SJCRH30 (cell line): Measurements from ENCODE around the gene SIRT7. TPM values are rescaled to one million over a fixed set of nuclear protein-coding genes. Genes with fewer than 3 reads are reported as not detected.

Experiments used
- DNase-seq, 2 experiments: peaks; one replicate each; pipeline ENCODE4 v3.0.0-alpha.2; 2015 to 2020
- H3K27ac ChIP-seq: fragments of 250-450 bp; sonication (Bioruptor Pico); 2 replicates; pipeline ENCODE4 v1.5.1; 2020; ENCODE audit warnings: mild to moderate bottlenecking, moderate library complexity
- H3K27me3 ChIP-seq: fragments of 250-450 bp; sonication (Bioruptor Pico); 2 replicates; pipeline ENCODE4 v1.5.1; 2020; ENCODE audit warnings: mild to moderate bottlenecking, moderate library complexity
- H3K36me3 ChIP-seq: fragments of 250-450 bp; sonication (Bioruptor Pico); 2 replicates; pipeline ENCODE4 v1.5.1; 2020; ENCODE audit warnings: mild to moderate bottlenecking, moderate library complexity
- H3K4me1 ChIP-seq: fragments of 250-450 bp; sonication (Bioruptor Pico); 2 replicates; pipeline ENCODE4 v1.5.1; 2020; ENCODE audit warnings: mild to moderate bottlenecking, moderate library complexity
- H3K4me3 ChIP-seq: fragments of 250-450 bp; sonication (Bioruptor Pico); 2 replicates; pipeline ENCODE4 v1.5.1; 2020; ENCODE audit warnings: mild to moderate bottlenecking, moderate library complexity
- H3K9me3 ChIP-seq: fragments of 250-450 bp; sonication (Bioruptor Pico); replicated peaks from 2 replicates; pipeline ENCODE4 v1.5.1; 2020; ENCODE audit warnings: mild to moderate bottlenecking, moderate library complexity
- total RNA-seq: library from RNA; depleted of rRNA; stranded (reverse); fragments of >200 nt; shearing (Covaris generic); gene quantifications from 2 replicates; pipeline ENCODE4 v1.2.3, GENCODE V29; 2014

SIRT7 gene
- total RNA-seq, 1 experiment from 2014 or later = 23.5 TPM

DNA sequence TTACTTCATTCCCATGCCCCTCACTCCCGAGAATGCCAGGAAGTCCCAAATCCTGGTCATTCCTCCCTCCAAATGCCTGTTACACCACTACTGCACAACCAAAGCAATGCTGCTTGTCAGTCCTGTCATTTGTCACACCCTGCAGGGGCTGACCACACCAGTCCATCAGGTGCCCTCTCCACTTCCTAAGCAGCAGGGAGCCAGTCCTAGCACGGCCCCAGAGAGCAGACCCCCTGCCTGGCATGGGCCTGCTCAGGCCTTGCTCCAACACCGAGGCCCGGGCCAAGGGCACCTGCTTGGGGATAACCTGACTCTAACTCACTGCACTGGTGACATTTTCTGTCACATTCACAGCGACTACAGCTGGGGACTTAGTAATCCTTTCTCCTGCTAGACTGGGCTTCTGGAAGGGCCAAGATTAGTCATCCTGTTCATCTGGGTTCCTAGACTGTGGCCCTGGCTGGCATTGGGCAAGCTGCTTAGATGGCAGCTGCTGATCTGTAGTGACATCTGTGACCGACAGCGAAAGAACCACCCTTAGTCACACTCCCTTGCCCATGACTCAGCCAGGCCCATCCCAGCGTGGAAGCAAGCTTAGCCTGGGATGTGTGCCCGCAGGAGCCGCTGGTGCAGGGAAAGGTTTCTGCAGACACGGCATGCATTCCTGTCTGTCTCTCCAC, 32.0 kb downstream of the SIRT7 start:
- no peaks in the 10 kb centered on the region for H3K27me3 ChIP-seq
- H3K4me1 ChIP-seq = peaks cover 30% of the 10 kb centered on the region
- peak overlapping the region; percentile 57 for H3K27ac ChIP-seq
- DNase-seq = peak; percentile 71 to 78
- no peak overlapping the region for H3K4me3 ChIP-seq
- H3K36me3 ChIP-seq = peaks cover 93% of the 10 kb centered on the region
- no peaks in the 10 kb centered on the region for H3K9me3 ChIP-seq

DNA sequence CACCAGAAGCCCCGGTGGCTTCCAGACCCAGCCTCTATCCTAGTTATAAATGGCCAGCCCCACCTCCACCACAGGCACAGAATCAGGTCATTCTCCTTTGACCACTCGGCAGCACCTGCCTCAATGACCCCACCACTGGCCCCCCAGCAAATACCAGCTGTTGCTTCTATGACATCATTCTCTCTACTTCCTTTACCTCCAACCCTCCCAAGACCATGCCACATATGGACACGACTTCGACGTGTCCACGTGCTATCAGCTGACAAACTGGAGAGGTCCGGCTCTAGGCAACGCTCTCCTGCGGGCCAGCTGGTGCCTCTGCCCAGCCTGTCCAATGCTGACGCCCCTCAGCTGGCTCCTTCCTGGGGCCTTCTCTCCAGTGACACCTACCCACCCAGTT, 32.5 kb downstream of the SIRT7 start:
- H3K4me3 ChIP-seq = no peak overlapping the region
- peaks cover 95% of the 10 kb centered on the region for H3K36me3 ChIP-seq
- peak overlapping the region; percentile 57 for H3K27ac ChIP-seq
- H3K27me3 ChIP-seq = no peaks in the 10 kb centered on the region
- peak in 1 of 2 experiments; percentile 53 for DNase-seq
- H3K9me3 ChIP-seq = no peaks in the 10 kb centered on the region
- peaks cover 30% of the 10 kb centered on the region for H3K4me1 ChIP-seq

DNA sequence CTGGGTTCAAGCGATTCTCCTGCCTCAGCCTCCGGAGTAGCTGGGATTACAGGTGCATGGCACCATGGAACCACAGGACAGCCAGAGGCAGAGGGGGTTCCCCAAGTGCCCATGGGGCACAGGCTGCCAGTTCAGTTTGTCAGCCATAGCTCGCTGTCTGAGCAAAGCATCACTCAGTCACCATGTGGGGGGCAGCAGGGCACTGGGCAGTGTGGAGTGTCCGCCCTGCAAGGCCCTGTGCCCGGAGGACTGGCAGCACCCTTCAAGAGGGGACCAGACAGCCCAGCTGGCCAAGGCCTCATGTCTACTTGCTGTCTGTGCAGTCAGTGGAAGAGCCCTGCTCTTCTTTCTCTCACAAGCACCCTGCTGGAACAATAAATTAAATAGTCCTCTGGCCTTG, 33.0 kb downstream of the SIRT7 start:
- Histone ChIP-seq H3K27ac (no peak overlapping the region), H3K4me1 (peaks cover 28% of the 10 kb centered on the region), H3K4me3 (no peak overlapping the region), H3K36me3 (peaks cover 94% of the 10 kb centered on the region), H3K27me3 (no peaks in the 10 kb centered on the region), H3K9me3 (no peaks in the 10 kb centered on the region)
- DNase-seq = no peak

DNA sequence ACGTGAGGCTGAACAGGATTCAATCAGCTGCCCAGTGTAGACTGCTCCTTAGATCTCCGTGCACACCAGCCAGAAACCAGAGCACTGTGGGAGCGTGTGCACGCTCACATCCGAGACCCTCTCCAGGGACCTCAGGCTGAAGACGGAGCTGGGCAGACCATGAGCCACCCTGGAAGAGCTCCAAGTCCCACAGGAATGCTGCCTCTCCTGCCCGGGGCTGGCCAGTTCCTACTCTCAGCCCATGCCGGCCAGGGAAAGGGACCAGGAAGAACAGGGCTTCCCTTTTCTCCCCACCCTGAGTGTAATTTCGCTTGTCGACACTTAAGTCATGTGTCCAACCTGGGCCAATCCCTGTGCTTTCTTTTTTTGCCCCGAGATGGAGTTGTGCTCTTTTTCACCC, 33.5 kb downstream of the SIRT7 start:
- H3K27ac ChIP-seq = no peak overlapping the region
- no peaks in the 10 kb centered on the region for H3K27me3 ChIP-seq
- peaks cover 23% of the 10 kb centered on the region for H3K4me1 ChIP-seq
- H3K4me3 ChIP-seq = no peak overlapping the region
- H3K9me3 ChIP-seq = no peaks in the 10 kb centered on the region
- peak in 1 of 2 experiments; percentile 33 for DNase-seq
- peaks cover 92% of the 10 kb centered on the region for H3K36me3 ChIP-seq

DNA sequence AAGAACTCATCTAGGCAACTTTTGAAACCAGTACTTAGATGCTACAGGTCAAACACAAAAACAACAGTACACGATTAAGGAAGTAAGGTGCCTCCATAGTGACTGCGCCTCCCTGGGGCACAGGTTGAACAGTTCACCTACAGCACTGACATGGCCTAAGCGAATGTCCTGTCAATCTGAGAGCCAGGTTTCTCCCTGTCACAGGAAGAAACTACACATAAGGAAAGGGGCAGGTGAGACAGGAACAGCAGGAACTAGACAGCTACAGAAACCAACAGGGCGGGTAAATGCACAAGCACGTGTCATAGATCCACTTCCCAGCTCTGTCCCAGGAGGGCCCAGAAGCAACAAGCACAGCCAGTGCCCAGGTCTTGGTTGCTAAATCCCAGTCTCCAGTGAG, 38.9 kb downstream of the SIRT7 start:
- peaks cover 62% of the 10 kb centered on the region for H3K36me3 ChIP-seq
- no peak for DNase-seq
- H3K27me3 ChIP-seq = no peaks in the 10 kb centered on the region
- no peak overlapping the region for H3K4me3 ChIP-seq
- H3K27ac ChIP-seq = no peak overlapping the region
- H3K4me1 ChIP-seq = no peaks in the 10 kb centered on the region
- H3K9me3 ChIP-seq = no peaks in the 10 kb centered on the region

DNA sequence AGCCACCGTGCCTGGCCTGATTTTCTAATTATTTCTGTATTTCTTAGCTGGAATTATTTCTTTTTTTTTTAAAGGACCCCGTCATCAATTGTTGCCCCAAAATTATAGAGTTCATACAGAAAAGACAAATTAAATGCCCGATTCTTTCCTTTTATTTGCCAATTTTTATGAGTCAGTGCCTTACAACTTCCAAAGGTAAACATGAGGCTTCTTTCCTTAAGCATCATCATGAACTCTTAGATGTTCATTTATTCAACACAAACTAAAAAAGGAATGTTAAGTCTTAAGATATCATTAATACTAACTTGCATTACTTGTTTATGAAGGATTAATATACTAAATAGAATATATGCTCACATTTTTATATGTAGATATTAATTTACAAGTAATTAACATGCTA, 39.7 kb downstream of the SIRT7 start:
- H3K4me3 ChIP-seq = no peak overlapping the region
- no peak overlapping the region for H3K27ac ChIP-seq
- no peaks in the 10 kb centered on the region for H3K4me1 ChIP-seq
- DNase-seq = no peak
- no peaks in the 10 kb centered on the region for H3K27me3 ChIP-seq
- H3K9me3 ChIP-seq = no peaks in the 10 kb centered on the region
- peaks cover 54% of the 10 kb centered on the region for H3K36me3 ChIP-seq

DNA sequence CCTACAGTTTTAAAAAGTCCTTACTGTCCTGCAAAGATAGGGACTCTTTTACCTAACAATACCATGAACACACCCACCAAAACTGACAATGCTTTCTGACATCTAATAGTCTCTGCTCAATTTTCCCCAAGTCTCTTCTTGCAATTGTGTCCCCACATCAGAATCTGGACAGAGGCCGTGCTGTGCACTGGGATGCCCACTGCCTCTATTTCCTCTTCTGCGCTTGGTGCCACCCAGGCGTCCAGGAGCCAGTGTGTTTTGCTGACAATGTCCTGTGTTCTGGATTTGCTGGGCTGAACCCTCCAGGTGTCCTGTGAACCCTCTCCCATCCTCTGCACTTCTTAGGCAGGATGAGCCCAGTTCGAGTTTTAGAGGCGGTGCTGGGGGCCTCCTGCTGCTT, 40.4 kb downstream of the SIRT7 start:
- Histone ChIP-seq H3K4me1 (no peaks in the 10 kb centered on the region), H3K9me3 (no peaks in the 10 kb centered on the region), H3K27ac (no peak overlapping the region), H3K27me3 (no peaks in the 10 kb centered on the region), H3K36me3 (peaks cover 48% of the 10 kb centered on the region), H3K4me3 (no peak overlapping the region)
- DNase-seq = no peak

DNA sequence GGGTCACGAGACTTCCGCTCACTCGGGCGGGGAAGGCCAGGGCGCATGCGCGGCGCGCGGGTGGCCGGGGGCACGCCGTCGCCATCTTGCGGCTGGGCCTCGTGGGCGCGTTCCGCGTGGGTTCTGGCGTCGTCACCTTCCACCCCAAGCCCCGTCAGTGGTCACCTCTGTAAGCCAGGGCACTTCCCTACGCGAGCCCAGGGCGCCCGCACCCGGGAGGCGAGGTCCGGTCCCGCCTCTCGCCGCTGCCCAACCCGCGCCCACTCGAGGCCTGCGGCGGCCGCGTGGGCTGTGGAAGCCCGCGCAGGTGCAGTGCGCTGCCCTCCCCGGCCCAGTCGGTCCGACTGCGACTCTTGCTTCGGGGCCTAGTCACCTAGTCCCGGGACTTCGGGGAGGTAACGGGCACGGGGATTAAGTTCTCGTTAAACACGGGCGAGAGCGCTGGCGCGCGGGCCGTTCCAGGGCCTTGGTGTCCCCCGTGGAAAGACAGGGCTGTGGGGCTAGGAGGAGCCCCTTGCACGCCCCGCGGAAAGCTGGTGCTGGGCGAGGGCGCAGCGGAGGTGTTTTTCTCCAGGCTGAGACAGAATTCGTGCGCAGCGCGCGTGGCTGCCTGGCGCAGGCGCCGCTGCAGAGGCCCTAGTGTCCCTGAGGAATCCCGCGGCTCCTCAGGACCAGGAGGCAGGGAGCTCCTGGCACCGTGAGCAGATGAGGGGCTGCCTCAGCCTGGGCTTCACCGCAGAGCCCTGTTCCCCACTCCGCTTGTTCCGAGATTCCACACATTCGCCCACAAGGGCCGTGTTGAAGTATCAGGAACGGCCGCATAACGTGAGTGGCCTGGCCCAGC, 46.4 kb downstream of the SIRT7 start:
- H3K9me3 ChIP-seq = no peaks in the 10 kb centered on the region
- DNase-seq = peak; percentile 97 to 98
- H3K27ac ChIP-seq = peak overlapping the region; percentile 91
- H3K4me3 ChIP-seq = peak overlapping the region; percentile 83
- peaks cover 7% of the 10 kb centered on the region for H3K4me1 ChIP-seq
- no peaks in the 10 kb centered on the region for H3K27me3 ChIP-seq
- H3K36me3 ChIP-seq = peaks cover 22% of the 10 kb centered on the region

DNA sequence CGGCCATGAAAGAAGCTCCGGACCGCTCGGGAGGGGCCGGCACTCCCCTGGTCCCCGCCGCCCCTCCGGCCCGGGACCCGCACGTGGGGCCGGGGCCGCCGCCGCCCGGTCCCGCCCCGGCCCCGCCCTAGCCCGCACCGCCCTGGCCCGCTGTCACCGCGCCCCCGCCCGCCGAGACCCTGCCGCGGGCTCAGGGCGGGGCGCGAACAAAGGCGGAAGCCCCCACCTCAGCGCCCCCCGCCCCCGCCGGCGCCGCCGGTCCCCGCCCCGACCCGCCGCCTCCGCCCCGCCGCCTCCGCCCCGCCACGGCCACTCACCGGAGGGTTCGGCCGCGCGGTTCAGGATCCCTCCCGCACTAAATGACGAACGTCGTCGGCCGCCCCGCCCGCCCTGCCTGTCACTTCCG, 47.0 kb downstream of the SIRT7 start, which contains the start of gene ARHGDIA:
Gene ARHGDIA, minus strand, starts transcription at position 357 of the 406 bp plus-strand sequence. CDS start 1,407 bp downstream, outside the sequence.
- peaks cover 7% of the 10 kb centered on the region for H3K4me1 ChIP-seq
- H3K36me3 ChIP-seq = peaks cover 22% of the 10 kb centered on the region
- no peaks in the 10 kb centered on the region for H3K9me3 ChIP-seq
- peak within 1 kb of the TSS; percentile 83 for H3K4me3 ChIP-seq
- peak within 1 kb of the TSS; percentile 91 for H3K27ac ChIP-seq
- no peaks in the 10 kb centered on the region for H3K27me3 ChIP-seq
- DNase-seq = no peak

DNA sequence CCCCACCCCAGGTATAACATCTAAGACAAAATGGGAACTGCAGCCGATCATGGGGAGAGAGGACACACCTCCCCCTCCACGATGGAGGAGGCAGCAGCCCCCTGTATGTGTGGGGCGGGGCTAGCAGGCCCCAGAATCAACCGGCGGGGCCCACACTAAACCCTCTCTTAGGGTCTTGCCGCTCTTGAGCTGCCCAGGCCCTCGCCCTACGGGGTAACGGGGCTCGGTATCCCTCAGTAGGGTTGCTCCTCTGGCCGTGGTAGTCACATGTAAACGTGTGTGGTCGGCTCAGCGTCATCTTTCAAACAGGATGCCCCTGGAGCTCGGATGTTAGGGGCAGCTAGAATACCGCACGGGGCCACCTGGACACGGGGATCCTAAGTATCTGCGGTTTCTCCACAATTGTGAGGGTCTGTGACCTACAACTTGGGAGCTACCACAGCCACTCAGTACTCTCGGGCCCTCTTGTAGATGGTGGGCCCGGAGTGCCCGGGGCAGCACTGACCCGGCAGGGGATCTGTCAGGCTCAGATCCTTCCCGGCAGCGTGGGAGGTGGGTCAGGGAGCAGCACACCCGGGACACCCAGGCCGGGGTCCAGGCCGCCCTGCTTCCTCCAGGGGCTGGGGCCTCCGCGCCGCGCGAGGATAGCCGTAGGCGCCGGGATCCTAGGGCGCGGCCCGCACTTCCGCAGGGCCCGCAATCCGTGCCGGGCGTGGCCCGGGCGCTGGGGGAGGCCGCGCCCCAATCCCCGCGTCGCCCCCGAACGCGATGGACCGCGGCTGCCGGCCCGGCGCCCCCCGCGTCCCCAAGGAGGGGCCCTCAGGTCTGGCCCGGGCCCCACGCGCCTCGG, 47.6 kb downstream of the SIRT7 start:
- DNase-seq = peak; percentile 62 to 69
- H3K27me3 ChIP-seq = no peaks in the 10 kb centered on the region
- peak overlapping the region; percentile 54 for H3K27ac ChIP-seq
- no peaks in the 10 kb centered on the region for H3K9me3 ChIP-seq
- peaks cover 7% of the 10 kb centered on the region for H3K4me1 ChIP-seq
- H3K36me3 ChIP-seq = peaks cover 22% of the 10 kb centered on the region
- H3K4me3 ChIP-seq = peak overlapping the region; percentile 83

DNA sequence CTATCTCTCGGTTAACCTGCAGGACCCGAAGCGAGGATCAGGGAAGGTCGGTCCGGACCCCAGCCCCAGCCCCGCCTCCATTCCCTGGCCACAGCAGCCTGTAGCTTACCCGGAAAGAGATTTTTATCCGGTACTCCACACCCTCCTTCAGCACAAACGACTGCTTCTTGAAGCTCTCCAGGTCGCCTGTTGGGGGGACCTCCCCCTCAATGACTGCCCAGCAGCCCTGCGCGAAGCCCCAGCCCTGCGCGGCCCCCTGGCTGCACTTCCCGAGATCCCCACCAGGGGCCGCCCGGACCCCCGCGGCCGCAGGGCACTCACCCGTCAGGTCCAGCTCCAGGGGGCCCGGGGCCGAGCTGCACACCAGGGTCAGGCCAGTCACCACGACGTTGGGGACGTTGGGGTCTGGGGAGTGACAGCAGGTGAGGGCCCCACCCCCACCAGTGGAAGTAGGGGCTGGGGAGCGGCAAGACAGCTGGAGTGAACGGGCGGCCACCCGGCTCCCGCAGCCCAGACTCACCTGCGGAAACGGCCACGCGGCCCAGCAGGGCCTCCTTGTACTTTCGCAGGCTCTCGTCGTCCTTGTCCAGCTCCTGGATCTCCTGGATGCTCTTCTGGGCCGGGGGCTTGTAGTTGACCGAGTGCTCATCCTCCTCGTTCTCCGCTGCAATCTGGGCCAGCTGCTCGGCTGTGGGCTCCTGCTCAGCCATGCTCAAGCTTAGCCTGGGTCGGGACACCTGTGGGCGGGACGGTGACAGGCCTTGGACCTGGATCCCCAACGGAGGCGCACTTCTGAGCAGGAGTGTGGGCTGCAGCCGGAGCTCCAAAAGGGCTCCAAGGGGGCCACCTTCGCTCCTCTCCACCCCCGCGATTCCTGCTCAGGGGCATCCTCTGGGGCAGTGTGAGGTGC, 48.5 kb downstream of the SIRT7 start:
- H3K4me3 ChIP-seq = peak overlapping the region; percentile 83
- peaks cover 7% of the 10 kb centered on the region for H3K4me1 ChIP-seq
- H3K9me3 ChIP-seq = no peaks in the 10 kb centered on the region
- H3K27me3 ChIP-seq = no peaks in the 10 kb centered on the region
- H3K36me3 ChIP-seq = peaks cover 22% of the 10 kb centered on the region
- no peak overlapping the region for H3K27ac ChIP-seq
- peak; percentile 43 to 54 for DNase-seq

DNA sequence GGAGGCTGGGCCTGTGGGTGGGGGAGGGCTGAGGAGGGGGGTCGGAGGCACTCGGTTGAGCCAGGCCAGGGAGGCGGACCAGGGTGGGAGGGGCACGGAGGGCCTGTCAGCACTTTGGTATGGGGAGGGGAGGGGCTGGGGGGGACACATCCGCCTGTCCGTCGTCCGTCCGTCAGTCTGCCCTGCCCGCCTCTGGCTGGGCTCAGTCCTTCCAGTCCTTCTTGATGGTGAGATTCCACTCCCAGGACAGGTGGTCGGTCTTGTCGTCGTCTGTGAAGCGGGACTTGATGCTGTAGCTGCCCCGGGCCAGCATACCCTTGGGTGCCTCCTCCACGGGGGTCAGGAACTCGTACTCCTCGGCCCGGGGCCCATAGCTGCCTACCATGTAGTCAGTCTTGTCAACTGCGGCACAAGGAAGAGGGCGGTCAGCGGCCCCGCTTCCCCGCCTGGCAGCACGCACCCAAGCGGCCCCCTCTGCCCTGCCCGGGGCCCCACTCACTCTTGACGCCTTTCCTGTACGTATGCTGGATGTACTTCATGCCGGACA, 49.2 kb downstream of the SIRT7 start:
- DNase-seq = peak; percentile 57 to 65
- H3K27ac ChIP-seq = no peak overlapping the region
- H3K4me1 ChIP-seq = peaks cover 7% of the 10 kb centered on the region
- peaks cover 22% of the 10 kb centered on the region for H3K36me3 ChIP-seq
- no peak overlapping the region for H3K4me3 ChIP-seq
- H3K9me3 ChIP-seq = no peaks in the 10 kb centered on the region
- H3K27me3 ChIP-seq = no peaks in the 10 kb centered on the region

DNA sequence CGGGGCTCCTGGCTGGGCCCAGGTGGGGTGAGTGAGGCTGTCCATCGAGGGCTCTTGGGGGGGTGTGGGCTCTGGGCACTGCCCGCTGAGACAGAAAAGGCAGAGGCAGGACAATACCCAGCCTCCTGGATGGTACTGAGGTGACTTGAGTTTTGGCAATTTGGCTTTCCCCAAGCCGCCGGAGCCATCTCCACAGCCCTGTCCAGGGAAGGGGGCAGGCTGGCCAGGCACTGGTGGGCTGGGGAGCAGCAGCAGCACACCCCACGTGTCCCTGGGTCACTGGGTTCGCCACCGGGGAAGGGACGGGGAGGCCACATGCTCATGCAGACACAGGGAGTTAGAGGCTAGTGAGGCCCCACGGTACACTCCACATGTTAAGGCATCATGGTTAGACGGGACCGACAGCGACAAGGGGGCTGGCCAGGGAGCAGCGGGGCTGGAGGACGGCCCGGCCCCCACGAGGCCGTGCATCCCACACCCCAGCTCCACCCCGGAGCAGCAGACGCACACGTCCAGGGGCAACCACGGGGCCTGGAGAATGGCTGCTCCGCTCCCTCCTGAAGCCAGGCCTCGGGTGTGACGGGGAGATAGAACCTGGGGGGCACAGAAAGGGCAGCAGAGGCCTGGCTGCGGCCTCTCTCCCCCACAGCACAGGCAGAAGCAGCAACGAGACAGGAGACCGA, 49.8 kb downstream of the SIRT7 start:
- Histone ChIP-seq H3K27me3 (no peaks in the 10 kb centered on the region), H3K4me3 (no peak overlapping the region), H3K4me1 (peaks cover 7% of the 10 kb centered on the region), H3K27ac (no peak overlapping the region), H3K9me3 (no peaks in the 10 kb centered on the region), H3K36me3 (peaks cover 25% of the 10 kb centered on the region)
- no peak for DNase-seq
